Liver (tissue), 3 donors: ENCODE results near the gene RTF1.

ENCODE experiments used
- EGR1 ChIP-seq, 2 donors: IDR thresholded peaks; 2 replicates each; pipeline ENCODE4 v1.6.1; 2016 to 2018; ENCODE audit warnings: antibody characterized with exemption in 2 of 2, low read depth in 2 of 2
- FOXA1 ChIP-seq: IDR thresholded peaks from 2 replicates; pipeline ENCODE4 v1.6.1; 2016; ENCODE audit warnings: antibody characterized with exemption
- HNF4G ChIP-seq: IDR thresholded peaks from 2 replicates; pipeline ENCODE4 v1.6.1; 2016; ENCODE audit warnings: antibody characterized with exemption
- JUND ChIP-seq, 2 donors: IDR thresholded peaks; 2 replicates each; pipeline ENCODE4 v1.6.1; 2016; ENCODE audit warnings: antibody characterized with exemption in 2 of 2
- RAD21 ChIP-seq, 2 donors: IDR thresholded peaks; 2 replicates each; pipeline ENCODE4 v1.6.1; 2016; ENCODE audit warnings: antibody characterized with exemption in 2 of 2, mild to moderate bottlenecking in 2 of 2
- RXRA ChIP-seq, 2 donors: IDR thresholded peaks; 2 replicates each; pipeline ENCODE4 v1.6.1; 2017 to 2018; ENCODE audit warnings: antibody characterized with exemption in 2 of 2, mild to moderate bottlenecking in 1 of 2
- SP1 ChIP-seq: IDR thresholded peaks from 2 replicates; pipeline ENCODE4 v1.6.1; 2018; ENCODE audit warnings: antibody characterized with exemption, mild to moderate bottlenecking
- TAF1 ChIP-seq: conservative IDR thresholded peaks from 2 replicates; pipeline ENCODE4 v1.6.1; 2016; ENCODE audit warnings: antibody characterized with exemption, mild to moderate bottlenecking
- YY1 ChIP-seq: IDR thresholded peaks from 2 replicates; pipeline ENCODE4 v1.6.1; 2016; ENCODE audit warnings: antibody characterized with exemption, mild to moderate bottlenecking
- TF ChIP-seq, protein P1 (sequence below): fragments of 150-350 bp; IDR thresholded peaks from 2 replicates; pipeline ENCODE4 v1.5.1; 2017; ENCODE audit warnings: improper control_type of control experiment, low read depth, low read length; ENCODE audit not compliant: missing input control
- TF ChIP-seq, protein P2 (sequence below): IDR thresholded peaks from 2 replicates; pipeline ENCODE4 v1.6.1; 2016; ENCODE audit warnings: antibody characterized with exemption
- TF ChIP-seq, protein P3 (sequence below): IDR thresholded peaks from 2 replicates; pipeline ENCODE4 v1.6.1; 2016; ENCODE audit warnings: antibody characterized with exemption
- TF ChIP-seq, protein P4 (sequence below): IDR thresholded peaks from 2 replicates; pipeline ENCODE4 v1.6.1; 2016; ENCODE audit warnings: antibody characterized with exemption, mild to moderate bottlenecking
- TF ChIP-seq, protein P5 (sequence below): IDR thresholded peaks from 2 replicates; pipeline ENCODE4 v1.6.1; 2016; ENCODE audit warnings: antibody characterized with exemption
- donor health status: healthy.
- donor health status: healthy.

DNA sequence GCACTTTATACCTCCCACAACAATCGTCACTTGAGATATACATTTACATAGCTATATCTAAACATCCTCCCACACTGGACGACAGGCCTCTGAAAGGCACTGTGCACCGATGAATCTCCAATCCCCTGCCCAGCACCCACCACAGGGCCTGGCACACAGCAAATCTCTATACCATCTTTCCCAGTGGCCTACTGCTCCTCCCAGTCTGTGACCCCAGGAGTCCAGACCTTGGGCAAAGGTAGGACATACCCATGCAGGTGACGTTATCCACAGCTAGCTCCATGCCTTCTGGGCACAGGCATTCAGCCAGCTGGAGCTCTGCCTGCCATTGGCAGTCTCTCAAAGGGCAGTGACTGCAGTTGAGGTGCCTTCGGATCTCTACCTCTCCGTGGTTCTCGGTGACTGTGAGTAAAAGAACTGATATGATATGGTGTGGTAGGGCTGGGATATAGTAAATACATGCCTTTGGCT, 91.0 kb downstream of the RTF1 start:
- TF ChIP-seq, protein P1, sequence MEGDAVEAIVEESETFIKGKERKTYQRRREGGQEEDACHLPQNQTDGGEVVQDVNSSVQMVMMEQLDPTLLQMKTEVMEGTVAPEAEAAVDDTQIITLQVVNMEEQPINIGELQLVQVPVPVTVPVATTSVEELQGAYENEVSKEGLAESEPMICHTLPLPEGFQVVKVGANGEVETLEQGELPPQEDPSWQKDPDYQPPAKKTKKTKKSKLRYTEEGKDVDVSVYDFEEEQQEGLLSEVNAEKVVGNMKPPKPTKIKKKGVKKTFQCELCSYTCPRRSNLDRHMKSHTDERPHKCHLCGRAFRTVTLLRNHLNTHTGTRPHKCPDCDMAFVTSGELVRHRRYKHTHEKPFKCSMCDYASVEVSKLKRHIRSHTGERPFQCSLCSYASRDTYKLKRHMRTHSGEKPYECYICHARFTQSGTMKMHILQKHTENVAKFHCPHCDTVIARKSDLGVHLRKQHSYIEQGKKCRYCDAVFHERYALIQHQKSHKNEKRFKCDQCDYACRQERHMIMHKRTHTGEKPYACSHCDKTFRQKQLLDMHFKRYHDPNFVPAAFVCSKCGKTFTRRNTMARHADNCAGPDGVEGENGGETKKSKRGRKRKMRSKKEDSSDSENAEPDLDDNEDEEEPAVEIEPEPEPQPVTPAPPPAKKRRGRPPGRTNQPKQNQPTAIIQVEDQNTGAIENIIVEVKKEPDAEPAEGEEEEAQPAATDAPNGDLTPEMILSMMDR = no peak
- TF ChIP-seq, protein P2, sequence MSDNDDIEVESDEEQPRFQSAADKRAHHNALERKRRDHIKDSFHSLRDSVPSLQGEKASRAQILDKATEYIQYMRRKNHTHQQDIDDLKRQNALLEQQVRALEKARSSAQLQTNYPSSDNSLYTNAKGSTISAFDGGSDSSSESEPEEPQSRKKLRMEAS = no peak
- TF ChIP-seq, protein P3, sequence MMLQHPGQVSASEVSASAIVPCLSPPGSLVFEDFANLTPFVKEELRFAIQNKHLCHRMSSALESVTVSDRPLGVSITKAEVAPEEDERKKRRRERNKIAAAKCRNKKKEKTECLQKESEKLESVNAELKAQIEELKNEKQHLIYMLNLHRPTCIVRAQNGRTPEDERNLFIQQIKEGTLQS = no peak
- TF ChIP-seq TAF1 = no peak
- TF ChIP-seq RAD21 (IDR thresholded peaks at IDR 0.05) = peak in 1 of 2 donors; percentile 39
- no peak for TF ChIP-seq YY1
- TF ChIP-seq, protein P4, sequence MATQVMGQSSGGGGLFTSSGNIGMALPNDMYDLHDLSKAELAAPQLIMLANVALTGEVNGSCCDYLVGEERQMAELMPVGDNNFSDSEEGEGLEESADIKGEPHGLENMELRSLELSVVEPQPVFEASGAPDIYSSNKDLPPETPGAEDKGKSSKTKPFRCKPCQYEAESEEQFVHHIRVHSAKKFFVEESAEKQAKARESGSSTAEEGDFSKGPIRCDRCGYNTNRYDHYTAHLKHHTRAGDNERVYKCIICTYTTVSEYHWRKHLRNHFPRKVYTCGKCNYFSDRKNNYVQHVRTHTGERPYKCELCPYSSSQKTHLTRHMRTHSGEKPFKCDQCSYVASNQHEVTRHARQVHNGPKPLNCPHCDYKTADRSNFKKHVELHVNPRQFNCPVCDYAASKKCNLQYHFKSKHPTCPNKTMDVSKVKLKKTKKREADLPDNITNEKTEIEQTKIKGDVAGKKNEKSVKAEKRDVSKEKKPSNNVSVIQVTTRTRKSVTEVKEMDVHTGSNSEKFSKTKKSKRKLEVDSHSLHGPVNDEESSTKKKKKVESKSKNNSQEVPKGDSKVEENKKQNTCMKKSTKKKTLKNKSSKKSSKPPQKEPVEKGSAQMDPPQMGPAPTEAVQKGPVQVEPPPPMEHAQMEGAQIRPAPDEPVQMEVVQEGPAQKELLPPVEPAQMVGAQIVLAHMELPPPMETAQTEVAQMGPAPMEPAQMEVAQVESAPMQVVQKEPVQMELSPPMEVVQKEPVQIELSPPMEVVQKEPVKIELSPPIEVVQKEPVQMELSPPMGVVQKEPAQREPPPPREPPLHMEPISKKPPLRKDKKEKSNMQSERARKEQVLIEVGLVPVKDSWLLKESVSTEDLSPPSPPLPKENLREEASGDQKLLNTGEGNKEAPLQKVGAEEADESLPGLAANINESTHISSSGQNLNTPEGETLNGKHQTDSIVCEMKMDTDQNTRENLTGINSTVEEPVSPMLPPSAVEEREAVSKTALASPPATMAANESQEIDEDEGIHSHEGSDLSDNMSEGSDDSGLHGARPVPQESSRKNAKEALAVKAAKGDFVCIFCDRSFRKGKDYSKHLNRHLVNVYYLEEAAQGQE = no peak
- TF ChIP-seq RXRA (IDR thresholded peaks at IDR 0.05) = peak; percentile 79 to 80
- TF ChIP-seq FOXA1 = no peak
- peak; percentile 84 for TF ChIP-seq HNF4G
- peak; percentile 82 to 84 for TF ChIP-seq JUND (IDR thresholded peaks at IDR 0.05)
- TF ChIP-seq, protein P5, sequence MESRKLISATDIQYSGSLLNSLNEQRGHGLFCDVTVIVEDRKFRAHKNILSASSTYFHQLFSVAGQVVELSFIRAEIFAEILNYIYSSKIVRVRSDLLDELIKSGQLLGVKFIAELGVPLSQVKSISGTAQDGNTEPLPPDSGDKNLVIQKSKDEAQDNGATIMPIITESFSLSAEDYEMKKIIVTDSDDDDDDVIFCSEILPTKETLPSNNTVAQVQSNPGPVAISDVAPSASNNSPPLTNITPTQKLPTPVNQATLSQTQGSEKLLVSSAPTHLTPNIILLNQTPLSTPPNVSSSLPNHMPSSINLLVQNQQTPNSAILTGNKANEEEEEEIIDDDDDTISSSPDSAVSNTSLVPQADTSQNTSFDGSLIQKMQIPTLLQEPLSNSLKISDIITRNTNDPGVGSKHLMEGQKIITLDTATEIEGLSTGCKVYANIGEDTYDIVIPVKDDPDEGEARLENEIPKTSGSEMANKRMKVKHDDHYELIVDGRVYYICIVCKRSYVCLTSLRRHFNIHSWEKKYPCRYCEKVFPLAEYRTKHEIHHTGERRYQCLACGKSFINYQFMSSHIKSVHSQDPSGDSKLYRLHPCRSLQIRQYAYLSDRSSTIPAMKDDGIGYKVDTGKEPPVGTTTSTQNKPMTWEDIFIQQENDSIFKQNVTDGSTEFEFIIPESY = no peak
- TF ChIP-seq EGR1 (IDR thresholded peaks at IDR 0.05; ENCODE audit: low read depth in 2 of 2) = no peak
- peak; percentile 75 for TF ChIP-seq SP1
